ENCODE results near the gene CTPS1.

- TF ChIP-seq CTCF (IDR thresholded peaks at IDR 0.05; ENCODE audit: poor library complexity, severe bottlenecking) (no peak), EP300 (conservative IDR thresholded peaks at IDR 0.05; ENCODE audit: poor library complexity, severe bottlenecking) (no peak), POLR2AphosphoS5 (IDR thresholded peaks at IDR 0.05) (no peak), EZH2 (IDR thresholded peaks at IDR 0.05; ENCODE audit: borderline replicate concordance, insufficient read depth, low read length, poor library complexity, severe bottlenecking) (no peak), RAD21 (conservative IDR thresholded peaks at IDR 0.05) (no peak), TAF1 (IDR thresholded peaks at IDR 0.05; ENCODE audit: low read depth) (no peak), REST (IDR thresholded peaks at IDR 0.05; ENCODE audit: borderline replicate concordance) (no peak), SMC3 (conservative IDR thresholded peaks at IDR 0.05; ENCODE audit: poor library complexity) (no peak), MXI1 (conservative IDR thresholded peaks at IDR 0.05; ENCODE audit: poor library complexity, severe bottlenecking) (no peak)
These were observed 33.5 kb downstream of the CTPS1 start for GRCh38 chr1:41013024-41013423.
